GM12892 (cell line): Measurements from ENCODE around the gene CFAP251.

Source experiments
- POLR2A ChIP-seq: IDR thresholded peaks from 2 replicates; pipeline ENCODE4 v1.6.1; 2011; ENCODE audit warnings: low read depth, low read length, control low read depth
- POLR2AphosphoS5 ChIP-seq: IDR thresholded peaks from 2 replicates; pipeline ENCODE4 v1.6.1; 2011; ENCODE audit warnings: low read depth, low read length, control low read depth

- TF ChIP-seq POLR2A (no peak), POLR2AphosphoS5 (no peak)
Measured at GRCh38 chr12:121893961-121894460, 24.4 kb upstream of the CFAP251 start.
